ENCODE measurements around the gene KLK15.
A peak's percentile ranks its signal among the peaks of the same experiment; 100 is the strongest.
"Not testable (repeated sequence)": the region's sequence is repeated elsewhere in the genome, so short reads cannot be mapped to it uniquely, and the experiment has no call there.

Gene KLK15

DNA sequence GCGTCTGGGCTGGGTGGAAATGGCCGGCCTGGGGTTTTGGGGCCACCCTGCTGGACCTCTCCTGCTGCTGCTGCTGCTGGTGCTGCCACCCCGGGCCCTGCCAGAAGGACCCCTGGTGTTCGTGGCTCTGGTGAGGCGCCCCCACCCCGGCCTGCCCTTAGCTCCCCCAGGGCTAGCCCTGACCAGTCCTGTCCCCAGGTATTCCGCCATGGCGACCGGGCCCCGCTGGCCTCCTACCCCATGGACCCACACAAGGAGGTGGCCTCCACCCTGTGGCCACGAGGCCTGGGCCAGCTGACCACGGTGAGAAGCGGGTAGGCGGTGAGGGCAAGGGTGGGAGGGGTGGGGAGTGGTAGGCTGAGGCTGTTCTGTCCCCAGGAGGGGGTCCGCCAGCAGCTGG, 43.0 kb downstream of the KLK15 start, which contains the start of gene ACP4:
Gene ACP4, plus strand, starts transcription at position 20 of the 400 bp plus-strand sequence. Its CDS starts 0 bp downstream, at position 20.
- TF ChIP-seq, protein P1, sequence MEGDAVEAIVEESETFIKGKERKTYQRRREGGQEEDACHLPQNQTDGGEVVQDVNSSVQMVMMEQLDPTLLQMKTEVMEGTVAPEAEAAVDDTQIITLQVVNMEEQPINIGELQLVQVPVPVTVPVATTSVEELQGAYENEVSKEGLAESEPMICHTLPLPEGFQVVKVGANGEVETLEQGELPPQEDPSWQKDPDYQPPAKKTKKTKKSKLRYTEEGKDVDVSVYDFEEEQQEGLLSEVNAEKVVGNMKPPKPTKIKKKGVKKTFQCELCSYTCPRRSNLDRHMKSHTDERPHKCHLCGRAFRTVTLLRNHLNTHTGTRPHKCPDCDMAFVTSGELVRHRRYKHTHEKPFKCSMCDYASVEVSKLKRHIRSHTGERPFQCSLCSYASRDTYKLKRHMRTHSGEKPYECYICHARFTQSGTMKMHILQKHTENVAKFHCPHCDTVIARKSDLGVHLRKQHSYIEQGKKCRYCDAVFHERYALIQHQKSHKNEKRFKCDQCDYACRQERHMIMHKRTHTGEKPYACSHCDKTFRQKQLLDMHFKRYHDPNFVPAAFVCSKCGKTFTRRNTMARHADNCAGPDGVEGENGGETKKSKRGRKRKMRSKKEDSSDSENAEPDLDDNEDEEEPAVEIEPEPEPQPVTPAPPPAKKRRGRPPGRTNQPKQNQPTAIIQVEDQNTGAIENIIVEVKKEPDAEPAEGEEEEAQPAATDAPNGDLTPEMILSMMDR (IDR thresholded peaks at IDR 0.05; ENCODE audit: extremely low read depth, missing control alignments) = no peak

DNA sequence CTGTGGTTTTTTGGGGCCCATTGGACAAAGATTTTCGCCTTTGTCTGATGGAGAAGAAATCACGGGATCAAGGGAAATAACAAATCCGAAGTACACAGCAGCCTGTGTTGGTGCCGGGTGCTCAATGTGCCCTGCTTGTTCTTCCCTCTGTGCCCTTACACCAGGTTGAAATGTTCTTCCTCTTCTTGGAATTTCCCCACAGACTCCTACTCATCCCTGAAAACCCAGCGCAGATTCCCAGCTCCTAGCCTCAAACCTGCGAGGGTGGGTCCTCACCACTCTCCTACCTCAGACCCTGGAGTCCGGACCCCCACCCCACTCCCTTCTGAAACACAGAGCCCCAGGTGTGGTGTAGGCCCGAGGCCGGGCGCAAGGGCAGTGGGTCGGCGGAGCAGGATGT, 48.0 kb downstream of the KLK15 start:
- TF ChIP-seq, protein P1 (IDR thresholded peaks at IDR 0.05; ENCODE audit: extremely low read depth, missing control alignments) = no peak
- DNase-seq (ENCODE audit: low spot score) = no peak

More for the DNA sequence above, 43.0 kb downstream of the KLK15 start, which contains the start of gene ACP4:
- DNase-seq (ENCODE audit: low spot score) = peak; percentile 14

DNA sequence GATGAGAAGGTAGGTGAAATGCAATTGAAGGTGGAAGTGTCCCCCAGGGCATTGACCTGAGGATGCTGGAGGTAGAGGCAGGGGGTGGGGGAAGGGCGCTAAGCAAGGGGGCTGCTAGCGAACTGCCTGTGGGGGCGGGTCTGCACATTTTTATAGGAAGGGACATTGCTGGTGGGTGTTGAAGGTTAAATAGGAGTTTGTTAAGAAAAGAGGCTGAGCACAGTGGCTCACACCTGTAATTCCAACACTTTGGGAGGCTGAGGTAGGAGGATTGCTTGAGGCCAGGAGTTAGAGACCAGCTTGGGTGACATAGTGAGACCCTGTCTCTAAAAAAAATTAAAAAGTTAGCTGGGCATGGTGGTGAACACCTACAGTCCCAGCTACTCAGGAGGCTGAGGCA, 48.7 kb downstream of the KLK15 start:
- peak; percentile 9 for DNase-seq (ENCODE audit: low spot score)
- TF ChIP-seq, protein P1 (IDR thresholded peaks at IDR 0.05; ENCODE audit: extremely low read depth, missing control alignments) = no peak

DNA sequence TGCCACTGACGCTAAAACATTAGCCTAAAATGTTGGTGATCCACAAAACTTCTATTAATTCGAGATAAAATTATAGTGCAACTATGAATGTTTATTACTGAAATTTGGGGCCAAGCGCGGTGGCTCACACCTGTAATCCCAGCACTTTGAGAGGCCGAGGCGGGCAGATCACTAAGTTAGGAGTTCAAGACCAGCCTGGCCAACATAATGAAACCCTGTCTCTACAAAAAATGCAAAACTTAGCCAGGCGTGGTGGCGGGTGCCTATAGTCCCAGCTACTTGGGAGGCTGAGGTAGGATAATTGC, 49.6 kb downstream of the KLK15 start:
- DNase-seq (ENCODE audit: low spot score) = not testable (repeated sequence)

DNA sequence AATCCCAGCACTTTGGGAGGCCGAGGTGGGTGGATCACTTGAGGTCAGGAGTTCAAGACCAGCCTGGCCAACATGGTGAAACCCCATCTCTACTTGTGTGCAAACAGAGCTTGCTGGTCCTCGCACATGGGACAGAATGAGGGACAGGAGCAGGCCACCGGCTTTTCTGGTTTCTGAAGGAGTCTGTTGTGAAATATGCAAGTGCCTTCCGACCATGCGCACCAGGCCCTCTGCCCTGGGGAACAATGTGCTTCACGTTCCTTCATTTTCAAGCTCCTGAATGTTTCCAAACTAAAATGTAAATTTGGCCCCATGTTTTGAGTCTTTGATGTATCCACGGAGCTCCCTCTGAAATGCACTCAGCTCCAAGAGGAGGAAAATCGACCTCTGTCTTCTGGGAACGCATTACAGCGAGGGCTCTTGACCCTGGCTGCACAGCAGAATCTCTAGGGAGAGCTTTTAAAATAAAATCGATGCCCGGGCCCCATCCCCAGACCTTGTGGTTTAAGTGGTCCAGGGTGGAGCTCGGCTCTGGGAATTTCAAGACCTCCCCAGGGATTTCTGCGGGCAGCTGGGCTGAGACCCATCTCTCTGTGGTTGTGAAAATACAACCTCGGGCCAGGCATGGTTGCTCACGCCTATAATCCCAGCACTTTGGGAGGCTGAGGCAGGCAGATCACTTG, 52.5 kb downstream of the KLK15 start:
- TF ChIP-seq, protein P1 (IDR thresholded peaks at IDR 0.05; ENCODE audit: extremely low read depth, missing control alignments) = no peak
- DNase-seq (ENCODE audit: low spot score) = no peak

DNA sequence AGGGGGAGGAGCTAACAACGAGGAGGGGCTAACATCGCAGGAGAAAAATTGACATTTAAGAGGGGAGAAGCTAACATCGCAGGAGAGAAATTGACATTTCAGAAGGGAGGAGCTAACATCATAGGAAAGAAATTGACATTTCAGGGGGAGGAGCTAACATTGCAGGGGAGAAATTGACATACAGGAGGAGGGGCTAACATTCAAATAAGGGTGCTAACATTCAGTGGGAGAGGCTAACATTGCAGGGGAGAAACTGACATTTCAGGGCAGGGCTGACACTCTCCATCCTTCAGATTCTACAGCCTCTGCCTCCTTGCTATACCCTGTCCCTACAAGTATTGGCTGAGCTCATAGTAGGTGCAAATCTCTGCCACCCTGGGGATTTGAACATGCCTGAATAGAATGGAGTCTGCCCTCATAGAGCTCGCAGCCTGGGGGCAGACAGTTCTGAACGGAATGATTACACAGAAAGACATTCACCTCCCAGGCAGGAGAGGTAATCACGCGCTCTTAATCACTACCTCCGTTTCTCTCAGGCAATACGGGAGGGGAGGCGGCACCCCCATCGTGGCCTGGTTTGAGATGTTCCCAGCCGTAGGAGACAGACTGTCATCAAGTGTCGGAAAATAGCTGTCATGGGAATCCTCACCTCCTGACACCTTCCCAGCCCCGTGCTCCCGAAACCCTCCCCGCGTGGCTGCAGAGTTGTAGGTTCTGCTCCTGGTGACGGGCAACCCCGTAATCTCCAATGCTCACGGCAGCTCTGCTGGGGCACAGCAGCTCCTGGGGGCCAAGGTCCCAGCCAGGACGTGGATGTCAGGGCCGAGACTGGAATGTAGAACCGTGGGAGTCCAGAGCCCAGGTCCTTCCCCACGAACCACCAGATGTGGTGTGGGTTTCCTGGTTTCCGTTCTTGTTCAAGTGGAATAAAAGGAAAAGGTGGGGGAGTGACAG, 53.6 kb downstream of the KLK15 start:
- no peak for DNase-seq (ENCODE audit: low spot score)
- TF ChIP-seq, protein P1 (IDR thresholded peaks at IDR 0.05; ENCODE audit: extremely low read depth, missing control alignments) = no peak

DNA sequence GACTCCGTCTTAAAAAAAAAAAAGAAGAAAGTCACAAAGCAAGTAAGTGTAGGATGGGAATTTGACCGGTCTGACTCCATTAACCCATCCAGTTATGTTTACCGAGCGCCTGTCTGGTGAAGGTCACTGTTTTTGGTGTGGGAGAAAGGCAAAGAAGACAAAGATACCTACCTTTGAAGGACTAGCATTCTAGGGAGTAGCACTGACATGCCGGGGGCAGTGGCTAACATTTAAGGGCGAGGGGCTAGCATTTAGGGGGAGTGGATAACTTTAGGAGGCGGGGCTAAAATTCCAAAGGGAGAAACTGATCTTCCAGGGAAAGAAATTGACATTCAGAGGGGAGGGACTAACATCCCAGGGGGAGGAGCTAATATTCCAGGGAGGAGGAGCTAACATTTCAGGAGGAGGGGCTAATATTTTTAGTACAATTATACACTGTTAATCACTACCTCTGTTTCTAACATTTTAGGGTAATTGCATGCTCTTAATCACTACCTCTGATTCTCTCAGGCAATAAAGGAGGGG, 54.4 kb downstream of the KLK15 start:
- TF ChIP-seq, protein P1 (IDR thresholded peaks at IDR 0.05; ENCODE audit: extremely low read depth, missing control alignments) = no peak

More for the DNA sequence above, 54.4 kb downstream of the KLK15 start:
- peak; percentile 7 for DNase-seq (ENCODE audit: low spot score)

All from GM20000 (cell line).